ENCODE data around the gene R3HDM2. TPM values are rescaled to one million over a fixed set of nuclear protein-coding genes. Genes with fewer than 3 reads are reported as not detected.

The R3HDM2 gene
- total and polyA plus RNA-seq, 2 donors from 2014 or later = 16.5 to 67.3 TPM

- peak in 1 of 5 donors; percentile 18 for DNase-seq
- H3K4me3 ChIP-seq (ENCODE audit: low read length in 3 of 3) = no peak overlapping the region
- no peak overlapping the region for H3K27ac ChIP-seq (ENCODE audit: low read depth in 2 of 2, low read length in 2 of 2)
- H3K27me3 ChIP-seq (ENCODE audit: control insufficient read depth, insufficient read depth, low read length) = no peaks in the 10 kb centered on the region
- H3K9ac ChIP-seq (ENCODE audit: low read length in 3 of 3) = no peak overlapping the region
- H3K9me3 ChIP-seq (ENCODE audit: control insufficient read depth in 2 of 3, insufficient read depth in 1 of 3, low read length in 3 of 3) = no peaks in the 10 kb centered on the region
- FAIRE-seq = no peak
- intact Hi-C loops (cut with DNase I) = no loop called here
- H3K4me1 ChIP-seq (ENCODE audit: control insufficient read depth in 2 of 3, insufficient read depth in 2 of 3, low read depth in 1 of 3, low read length in 3 of 3) = peaks cover 0 to 9% (median 2%) of the 10 kb centered on the region in 3 donors
- TF ChIP-seq CTCF (IDR thresholded peaks at IDR 0.05; ENCODE audit: borderline replicate concordance, extremely low read depth, insufficient read depth) = no peak
- no peaks in the 10 kb centered on the region for H3K36me3 ChIP-seq (ENCODE audit: control insufficient read depth in 2 of 3, insufficient read depth in 3 of 3, low read length in 3 of 3)
Measured at GRCh38 chr12:57435293-57435692, 4.5 kb upstream of the R3HDM2 start.

- Histone ChIP-seq H3K4me1 (ENCODE audit: control insufficient read depth in 2 of 3, insufficient read depth in 2 of 3, low read depth in 1 of 3, low read length in 3 of 3) (peaks cover 0 to 9% (median 2%) of the 10 kb centered on the region in 3 donors), H3K36me3 (ENCODE audit: control insufficient read depth in 2 of 3, insufficient read depth in 3 of 3, low read length in 3 of 3) (no peaks in the 10 kb centered on the region), H3K9me3 (ENCODE audit: control insufficient read depth in 2 of 3, insufficient read depth in 1 of 3, low read length in 3 of 3) (no peaks in the 10 kb centered on the region), H3K4me3 (ENCODE audit: low read length in 3 of 3) (no peak within 1 kb of the TSS), H3K27me3 (ENCODE audit: control insufficient read depth, insufficient read depth, low read length) (no peaks in the 10 kb centered on the region), H3K9ac (ENCODE audit: low read length in 3 of 3) (no peak within 1 kb of the TSS), H3K27ac (ENCODE audit: low read depth in 2 of 2, low read length in 2 of 2) (peak within 1 kb of the TSS in 1 of 2 donors; percentile 25)
- FAIRE-seq = no peak
- no peak for TF ChIP-seq CTCF (IDR thresholded peaks at IDR 0.05; ENCODE audit: borderline replicate concordance, extremely low read depth, insufficient read depth)
- intact Hi-C loops (cut with DNase I) = no loop called here
- DNase-seq = no peak
Measured at GRCh38 chr12:57434517-57435223, 3.8 kb upstream of the R3HDM2 start, which contains the start of gene INHBC. INHBC (plus strand) TSS chr12:57434784; CDS start chr12:57434887, 103 bp downstream.

GRCh38 chr12:57433370-57433769 lies 2.5 kb upstream of the R3HDM2 start:
- no peak overlapping the region for H3K27ac ChIP-seq (ENCODE audit: low read depth in 2 of 2, low read length in 2 of 2)
- no peaks in the 10 kb centered on the region for H3K27me3 ChIP-seq (ENCODE audit: control insufficient read depth, insufficient read depth, low read length)
- no peak overlapping the region for H3K9ac ChIP-seq (ENCODE audit: low read length in 3 of 3)
- TF ChIP-seq CTCF (IDR thresholded peaks at IDR 0.05; ENCODE audit: borderline replicate concordance, extremely low read depth, insufficient read depth) = no peak
- no peaks in the 10 kb centered on the region for H3K9me3 ChIP-seq (ENCODE audit: control insufficient read depth in 2 of 3, insufficient read depth in 1 of 3, low read length in 3 of 3)
- peaks cover 0 to 9% (median 2%) of the 10 kb centered on the region in 3 donors for H3K4me1 ChIP-seq (ENCODE audit: control insufficient read depth in 2 of 3, insufficient read depth in 2 of 3, low read depth in 1 of 3, low read length in 3 of 3)
- no peaks in the 10 kb centered on the region for H3K36me3 ChIP-seq (ENCODE audit: control insufficient read depth in 2 of 3, insufficient read depth in 3 of 3, low read length in 3 of 3)
- DNase-seq (no peak), FAIRE-seq (no peak)
- H3K4me3 ChIP-seq (ENCODE audit: low read length in 3 of 3) = no peak overlapping the region
- intact Hi-C loops (cut with DNase I) = no loop called here
